Pancreas (tissue), 10 donors: ENCODE measurements around the gene SERPINE2. TPM values are rescaled to one million over a fixed set of nuclear protein-coding genes. Genes with fewer than 3 reads are reported as not detected.

Experiments used
- ATAC-seq, 4 donors: fragments of 200-7000 bp; cut with Tn5 transposase; one replicate each; pipeline versions ENCODE4 v1.8.0 to v1.9.1; 2020; ENCODE audit warnings: mild to moderate bottlenecking in 4 of 4, moderate library complexity in 4 of 4
- DNase-seq, 6 donors: peaks; one replicate each; pipeline ENCODE4 v3.0.0-alpha.2; 2020
- FAIRE-seq: peaks from 2 replicates; lab custom pipeline; 2012; peaks lifted over from hg19 to GRCh38; lab: Jason Lieb, UNC
- H3K27ac ChIP-seq, 4 donors: fragments of 200-600 bp; sonication (generic); 1 replicate in 3 of 4; 2 replicates in 1 of 4; pipeline versions ENCODE4 v1.5.0 to v1.8.0; 2020
- H3K27me3 ChIP-seq, 4 donors: fragments of 200-600 bp; one replicate each; pipeline ENCODE4 v1.8.0; 2021
- H3K36me3 ChIP-seq, 3 donors: fragments of 200-600 bp; sonication (generic) in 1 of 3; one replicate each; pipeline versions ENCODE4 v1.5.0 to v1.8.0; 2020 to 2021
- H3K4me1 ChIP-seq, 3 donors: fragments of 200-600 bp; one replicate each; pipeline ENCODE4 v1.8.0; 2021
- H3K4me3 ChIP-seq, 4 donors: fragments of 200-600 bp; sonication (generic) in 2 of 4; one replicate each; pipeline versions ENCODE4 v1.5.0 to v1.8.0; 2020 to 2021
- H3K9me3 ChIP-seq, 4 donors: fragments of 200-600 bp; one replicate each; pipeline ENCODE4 v1.8.0; 2021
- WGBS, 2 donors: extraction: QIAGEN DNeasy Blood & Tissue Kit; methylation state at CpG; one replicate each; pipeline ENCODE4 v1.1.7; 2013; 5-methylcytosine and 5-hydroxymethylcytosine counted together
- intact Hi-C, 3 donors: fragments of 100-400 bp; cut with DNase I; formaldehyde crosslinking; loops; one replicate each; pipeline versions ENCODE4 v1.11.1 to v1.14.2; 2022
- polyA plus RNA-seq, 2 donors: library from polyadenylated mRNA; stranded (reverse); fragments of 200-250 nt; gene quantifications; one replicate each; pipeline ENCODE4 v1.2.3, GENCODE V29; 2013
- total RNA-seq, 6 donors: library from RNA; stranded (reverse); fragmentation: NEBNext Ultra II Directional in 4 of 6; extraction: Animal tissue kit (Norgen Biotek cat#: 25700) in 4 of 6; gene quantifications; one replicate each; pipeline versions ENCODE4 v1.2.1 to v1.2.4, GENCODE V29; 2021 to 2023
- TF ChIP-seq, protein P1 (sequence below), 4 donors: fragments of 200-600 bp; sonication (generic) in 3 of 4; IDR thresholded peaks; one replicate each; pipeline versions ENCODE4 v1.5.0 to v1.8.0; 2021; ENCODE audit warnings: antibody characterized with exemption in 4 of 4
- donor health status: healthy with polysubstance abuse.
- donor health status: DM: no; HTN: no; CAD: no; lungs with moderate emphysema.
- donor health status: DM: no; HTN: no; CAD: no.
- donor health status: control.
- donor health status: control.
- donor health status: Bipolar disorder and iron deficiency.
- donor health status: DM: yes; HTN: yes; CAD: no.
- donor health status: DM: no; HTN: no; CAD: no.
- donor health status: DM: no; HTN: no; CAD: no.
- donor health status: DM: yes; HTN: yes; CAD: no.

Gene SERPINE2, protein sequence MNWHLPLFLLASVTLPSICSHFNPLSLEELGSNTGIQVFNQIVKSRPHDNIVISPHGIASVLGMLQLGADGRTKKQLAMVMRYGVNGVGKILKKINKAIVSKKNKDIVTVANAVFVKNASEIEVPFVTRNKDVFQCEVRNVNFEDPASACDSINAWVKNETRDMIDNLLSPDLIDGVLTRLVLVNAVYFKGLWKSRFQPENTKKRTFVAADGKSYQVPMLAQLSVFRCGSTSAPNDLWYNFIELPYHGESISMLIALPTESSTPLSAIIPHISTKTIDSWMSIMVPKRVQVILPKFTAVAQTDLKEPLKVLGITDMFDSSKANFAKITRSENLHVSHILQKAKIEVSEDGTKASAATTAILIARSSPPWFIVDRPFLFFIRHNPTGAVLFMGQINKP
- 10 to 100 TPM in 1 of 6 donors, 1 to 10 TPM in 5; 1.0 to 14.8 (median 2.3) TPM for total RNA-seq
- polyA plus RNA-seq, result 10 to 100 TPM in 1 of 2 donors, 1 to 10 TPM in 1; 2.8 to 10.1 TPM

DNA sequence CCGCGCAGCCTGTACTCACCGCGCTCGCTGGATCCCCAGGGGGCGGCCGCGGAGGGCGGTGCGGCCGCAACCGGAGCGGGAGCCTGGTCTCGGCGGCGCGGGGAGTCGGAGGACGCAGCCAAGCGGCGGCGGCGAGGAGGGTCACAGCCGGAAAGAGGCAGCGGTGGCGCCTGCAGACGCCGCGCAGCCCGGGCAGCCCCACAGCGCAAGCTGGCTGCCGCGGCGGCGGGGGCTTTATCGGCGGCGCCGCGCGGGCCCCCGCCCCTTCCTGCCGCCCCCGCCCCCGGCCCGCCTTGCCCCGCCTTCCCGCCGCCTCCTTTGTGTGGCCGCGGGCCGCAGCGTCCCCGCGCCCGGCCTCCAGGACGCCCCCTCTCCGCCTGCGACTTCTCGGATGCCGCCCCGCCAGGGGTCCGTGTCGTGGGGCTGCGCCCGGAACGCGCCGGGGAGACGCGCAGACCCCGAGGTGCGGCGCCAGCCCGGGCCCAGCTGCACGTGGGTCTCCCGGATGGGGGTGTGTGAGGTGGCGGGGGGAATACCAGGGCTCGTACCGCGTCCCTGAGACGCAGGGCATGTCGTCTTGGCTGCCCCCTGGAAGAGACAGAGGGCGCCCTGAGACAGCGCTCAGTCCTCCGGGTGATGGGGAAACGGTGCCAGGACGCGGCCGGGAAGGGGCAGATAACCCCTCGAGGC lies at the start of gene SERPINE2:
Gene SERPINE2 (minus strand): TSS at position 207 of the 690 bp plus-strand sequence. CDS start 37,386 bp downstream, outside the sequence.
- TF ChIP-seq, protein P1, sequence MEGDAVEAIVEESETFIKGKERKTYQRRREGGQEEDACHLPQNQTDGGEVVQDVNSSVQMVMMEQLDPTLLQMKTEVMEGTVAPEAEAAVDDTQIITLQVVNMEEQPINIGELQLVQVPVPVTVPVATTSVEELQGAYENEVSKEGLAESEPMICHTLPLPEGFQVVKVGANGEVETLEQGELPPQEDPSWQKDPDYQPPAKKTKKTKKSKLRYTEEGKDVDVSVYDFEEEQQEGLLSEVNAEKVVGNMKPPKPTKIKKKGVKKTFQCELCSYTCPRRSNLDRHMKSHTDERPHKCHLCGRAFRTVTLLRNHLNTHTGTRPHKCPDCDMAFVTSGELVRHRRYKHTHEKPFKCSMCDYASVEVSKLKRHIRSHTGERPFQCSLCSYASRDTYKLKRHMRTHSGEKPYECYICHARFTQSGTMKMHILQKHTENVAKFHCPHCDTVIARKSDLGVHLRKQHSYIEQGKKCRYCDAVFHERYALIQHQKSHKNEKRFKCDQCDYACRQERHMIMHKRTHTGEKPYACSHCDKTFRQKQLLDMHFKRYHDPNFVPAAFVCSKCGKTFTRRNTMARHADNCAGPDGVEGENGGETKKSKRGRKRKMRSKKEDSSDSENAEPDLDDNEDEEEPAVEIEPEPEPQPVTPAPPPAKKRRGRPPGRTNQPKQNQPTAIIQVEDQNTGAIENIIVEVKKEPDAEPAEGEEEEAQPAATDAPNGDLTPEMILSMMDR (IDR thresholded peaks at IDR 0.05), result no peak
- DNase-seq (peak in 5 of 6 donors; percentile 8 to 71 (median 32)), ATAC-seq (peak; percentile 63 to 75 (median 73)), FAIRE-seq (no peak)
- Histone ChIP-seq H3K27me3 (peaks cover 0 to 5% (median 0%) of the 10 kb centered on the region in 4 donors), H3K36me3 (no peaks in the 10 kb centered on the region), H3K9me3 (no peaks in the 10 kb centered on the region), H3K4me1 (peaks cover 0 to 6% (median 0%) of the 10 kb centered on the region in 3 donors), H3K4me3 (peak within 1 kb of the TSS; percentile 31 to 75 (median 54)), H3K27ac (no peak within 1 kb of the TSS)
- intact Hi-C loops, result no loop called here
- WGBS, 2 donors, result 0% methylated on average over 53 to 91 of the region's 91 CpGs

DNA sequence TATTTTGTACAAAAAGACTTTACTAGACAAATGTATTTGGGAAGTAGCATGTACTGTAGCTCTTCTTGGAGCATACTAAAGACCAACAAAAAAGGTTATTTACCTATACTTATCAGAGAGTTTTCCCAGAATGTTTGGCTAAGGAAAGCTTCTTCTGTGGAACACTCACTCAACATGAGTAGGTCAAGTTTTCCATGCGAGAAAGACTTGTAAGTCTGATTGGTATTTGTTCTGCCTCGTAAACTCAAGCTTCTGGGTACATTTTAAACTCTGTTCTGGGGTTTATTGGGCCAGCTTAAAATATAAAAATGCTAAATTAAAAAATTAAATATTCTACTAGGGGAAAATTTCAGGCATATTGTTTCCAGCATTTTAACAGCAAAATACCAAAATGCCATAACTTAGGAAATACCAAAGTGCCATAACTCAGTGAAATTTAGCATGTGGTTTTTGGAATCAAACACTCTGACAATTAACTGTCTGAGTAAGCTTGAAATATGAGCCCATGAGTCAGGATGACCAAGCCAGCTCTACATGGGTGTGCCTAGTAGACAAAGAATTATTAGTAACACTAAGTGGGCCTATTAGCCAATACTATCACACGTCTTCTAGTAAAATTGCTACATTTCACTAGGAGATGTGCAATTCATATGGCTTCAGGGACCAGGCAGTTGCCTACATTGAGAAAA lies 47.3 kb upstream of the SERPINE2 start:
- H3K4me1 ChIP-seq, result no peaks in the 10 kb centered on the region
- H3K9me3 ChIP-seq, result no peaks in the 10 kb centered on the region
- H3K27ac ChIP-seq, result no peak overlapping the region
- DNase-seq, result no peak
- intact Hi-C loops, result no loop called here
- no peak for FAIRE-seq
- WGBS, 2 donors, result 75 to 79% methylated on average over 3 of the region's 3 CpGs
- TF ChIP-seq, protein P1 (IDR thresholded peaks at IDR 0.05), result no peak
- H3K27me3 ChIP-seq, result no peaks in the 10 kb centered on the region
- peak in 1 of 4 donors; percentile 67 for ATAC-seq
- no peaks in the 10 kb centered on the region for H3K36me3 ChIP-seq
- no peak overlapping the region for H3K4me3 ChIP-seq

DNA sequence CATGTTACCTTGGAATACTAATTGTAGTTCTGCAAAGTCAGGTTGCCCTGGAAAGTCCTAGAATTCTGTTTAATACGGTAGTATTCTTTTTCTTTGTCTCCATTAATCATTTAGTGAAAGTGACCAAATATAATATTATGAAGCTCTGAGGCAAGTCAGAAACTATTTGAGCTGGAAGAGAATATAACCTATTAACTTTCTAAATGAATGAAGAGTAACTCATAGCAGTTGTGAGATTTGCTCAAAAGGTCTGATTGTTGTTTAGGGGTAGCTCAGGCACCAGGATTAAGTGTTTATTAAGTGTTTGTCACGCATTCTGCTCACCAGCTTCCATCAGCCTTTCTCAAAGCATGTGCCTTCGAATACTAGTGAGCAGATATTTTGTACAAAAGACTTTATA lies 46.7 kb upstream of the SERPINE2 start:
- ATAC-seq (no peak), FAIRE-seq (no peak), DNase-seq (no peak)
- intact Hi-C loops, result no loop called here
- no peaks in the 10 kb centered on the region for H3K4me1 ChIP-seq
- H3K9me3 ChIP-seq, result no peaks in the 10 kb centered on the region
- TF ChIP-seq, protein P1 (IDR thresholded peaks at IDR 0.05), result no peak
- WGBS, 2 donors, result 45 to 46% methylated on average over 3 of the region's 3 CpGs
- no peaks in the 10 kb centered on the region for H3K27me3 ChIP-seq
- no peak overlapping the region for H3K4me3 ChIP-seq
- no peak overlapping the region for H3K27ac ChIP-seq
- no peaks in the 10 kb centered on the region for H3K36me3 ChIP-seq

DNA sequence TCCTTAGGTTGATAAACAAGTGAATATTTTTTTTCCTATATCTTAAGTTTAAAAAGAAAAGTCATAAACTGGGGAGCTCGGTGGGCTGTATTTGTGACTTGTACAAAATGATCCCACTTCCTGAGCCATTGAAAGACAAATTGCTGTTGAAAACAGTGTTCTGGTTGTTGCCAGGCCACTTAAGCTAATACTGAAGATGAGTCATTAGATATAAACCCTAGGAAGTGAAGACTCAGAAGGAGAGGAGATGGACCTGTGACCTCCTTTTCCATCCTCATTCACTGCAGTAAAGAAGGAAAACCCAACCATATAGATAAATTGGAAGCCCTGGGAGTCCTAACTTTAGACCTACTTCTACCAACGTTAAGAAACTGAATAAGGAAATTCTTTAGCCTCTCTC lies 46.2 kb upstream of the SERPINE2 start:
- ATAC-seq (peak in 1 of 4 donors; percentile 34), DNase-seq (no peak), FAIRE-seq (no peak)
- no peak overlapping the region for H3K27ac ChIP-seq
- WGBS, 2 donors, result 57 to 66% methylated on average over 2 of the region's 2 CpGs
- H3K4me1 ChIP-seq, result no peaks in the 10 kb centered on the region
- intact Hi-C loops, result no loop called here
- H3K9me3 ChIP-seq, result no peaks in the 10 kb centered on the region
- TF ChIP-seq, protein P1 (IDR thresholded peaks at IDR 0.05), result no peak
- no peak overlapping the region for H3K4me3 ChIP-seq
- no peaks in the 10 kb centered on the region for H3K36me3 ChIP-seq
- no peaks in the 10 kb centered on the region for H3K27me3 ChIP-seq
